ENCODE results near the gene RBM18.

The RBM18 gene

GRCh38 chr9:122264360-122265148, at the start of gene RBM18, which contains the start of gene MRRF:
Gene RBM18 (minus strand): TSS chr9:122264840. CDS start chr9:122261492, 3,348 bp downstream.
Gene MRRF (plus strand): TSS chr9:122264882. CDS start chr9:122270892, 6,010 bp downstream.
- DNase-seq (ENCODE audit: low read depth, low spot score): peak; percentile 98

- no peak for DNase-seq (ENCODE audit: low read depth, low spot score)
Measured at GRCh38 chr9:122314165-122314564, 49.5 kb upstream of the RBM18 start.

- no peak for DNase-seq (ENCODE audit: low read depth, low spot score)
Measured at GRCh38 chr9:122309861-122310260, 45.2 kb upstream of the RBM18 start.

- no peak for DNase-seq (ENCODE audit: low read depth, low spot score)
Measured at GRCh38 chr9:122307925-122308324, 43.3 kb upstream of the RBM18 start.

- DNase-seq (ENCODE audit: low read depth, low spot score): peak; percentile 11
Measured at GRCh38 chr9:122307061-122307460, 42.4 kb upstream of the RBM18 start.

GRCh38 chr9:122302237-122303093, 37.8 kb upstream of the RBM18 start:
- no peak for DNase-seq (ENCODE audit: low read depth, low spot score)

- no peak for DNase-seq (ENCODE audit: low read depth, low spot score)
Measured at GRCh38 chr9:122297512-122297911, 32.9 kb upstream of the RBM18 start.

GRCh38 chr9:122294531-122294930, 29.9 kb upstream of the RBM18 start:
- DNase-seq (ENCODE audit: low read depth, low spot score): no peak

- DNase-seq (ENCODE audit: low read depth, low spot score): no peak
Measured at GRCh38 chr9:122291458-122291857, 26.8 kb upstream of the RBM18 start.

- no peak for DNase-seq (ENCODE audit: low read depth, low spot score)
Measured at GRCh38 chr9:122287214-122287720, 22.6 kb upstream of the RBM18 start.

- no peak for DNase-seq (ENCODE audit: low read depth, low spot score)
Measured at GRCh38 chr9:122286764-122287163, 22.1 kb upstream of the RBM18 start.

GRCh38 chr9:122281368-122281767, 16.7 kb upstream of the RBM18 start:
- DNase-seq (ENCODE audit: low read depth, low spot score): no peak

GRCh38 chr9:122277285-122277897, 12.8 kb upstream of the RBM18 start:
- DNase-seq (ENCODE audit: low read depth, low spot score): no peak

- no peak for DNase-seq (ENCODE audit: low read depth, low spot score)
Measured at GRCh38 chr9:122276096-122276495, 11.5 kb upstream of the RBM18 start.

GRCh38 chr9:122274055-122274454, 9.4 kb upstream of the RBM18 start:
- no peak for DNase-seq (ENCODE audit: low read depth, low spot score)

- no peak for DNase-seq (ENCODE audit: low read depth, low spot score)
Measured at GRCh38 chr9:122268041-122268814, 3.6 kb upstream of the RBM18 start.

GRCh38 chr9:122265149-122265915, 692 bp upstream of the RBM18 start:
- DNase-seq (ENCODE audit: low read depth, low spot score): no peak

- DNase-seq (ENCODE audit: low read depth, low spot score): no peak
Measured at GRCh38 chr9:122263699-122264349, 816 bp downstream of the RBM18 start.

GRCh38 chr9:122262073-122262472, 2.6 kb downstream of the RBM18 start:
- no peak for DNase-seq (ENCODE audit: low read depth, low spot score)

GRCh38 chr9:122261469-122261881, 3.2 kb downstream of the RBM18 start:
- no peak for DNase-seq (ENCODE audit: low read depth, low spot score)

Data from ELF-1 (cell line).